Tibial artery (tissue), 4 donors: Measurements from ENCODE around the gene PYGB.

Experiments
- DNase-seq, 2 donors: peaks; one replicate each; pipeline ENCODE4 v3.0.0-alpha.2; 2019
- H3K27ac ChIP-seq, 2 donors: fragments of 200-600 bp; sonication (generic) in 1 of 2; 1 replicate in 1 of 2; 2 replicates in 1 of 2; pipeline ENCODE4 v1.5.1; 2018 to 2019; ENCODE audit warnings: mild to moderate bottlenecking in 1 of 2
- H3K27me3 ChIP-seq, 2 donors: fragments of 200-600 bp; sonication (generic) in 1 of 2; one replicate each; pipeline versions ENCODE4 v1.5.1 to v1.6.0; 2016 to 2019
- H3K36me3 ChIP-seq, 3 donors: fragments of 200-600 bp; sonication (generic) in 2 of 3; one replicate each; pipeline ENCODE4 v1.5.1; 2016 to 2019; ENCODE audit warnings: mild to moderate bottlenecking in 2 of 3
- H3K4me1 ChIP-seq, 4 donors: fragments of 200-600 bp; sonication (generic) in 2 of 4; 1 replicate in 3 of 4; 2 replicates in 1 of 4; pipeline ENCODE4 v1.5.1; 2016 to 2019
- H3K4me3 ChIP-seq, 2 donors: fragments of 200-600 bp; sonication (generic) in 1 of 2; 1 replicate in 1 of 2; 2 replicates in 1 of 2; pipeline ENCODE4 v1.5.1; 2018 to 2019; ENCODE audit warnings: mild to moderate bottlenecking in 2 of 2
- H3K9me3 ChIP-seq, 3 donors: fragments of 200-600 bp; sonication (generic) in 1 of 3; one replicate each; pipeline ENCODE4 v1.5.1; 2016 to 2019
- intact Hi-C: fragments of 100-400 bp; cut with DNase I; formaldehyde crosslinking; loops from one replicate; pipeline ENCODE4 v1.15.0; 2023; ENCODE audit warnings: low total_unique reads
- TF ChIP-seq, protein P1 (sequence below), 2 experiments: fragments of 200-600 bp in 1 of 2; fragments of 450-650 bp in 1 of 2; IDR thresholded peaks; one replicate each; pipeline ENCODE4 v1.5.1; 2017 to 2019; ENCODE audit warnings: antibody characterized with exemption in 2 of 2, mild to moderate bottlenecking in 1 of 2, moderate library complexity in 1 of 2

Gene PYGB

DNA sequence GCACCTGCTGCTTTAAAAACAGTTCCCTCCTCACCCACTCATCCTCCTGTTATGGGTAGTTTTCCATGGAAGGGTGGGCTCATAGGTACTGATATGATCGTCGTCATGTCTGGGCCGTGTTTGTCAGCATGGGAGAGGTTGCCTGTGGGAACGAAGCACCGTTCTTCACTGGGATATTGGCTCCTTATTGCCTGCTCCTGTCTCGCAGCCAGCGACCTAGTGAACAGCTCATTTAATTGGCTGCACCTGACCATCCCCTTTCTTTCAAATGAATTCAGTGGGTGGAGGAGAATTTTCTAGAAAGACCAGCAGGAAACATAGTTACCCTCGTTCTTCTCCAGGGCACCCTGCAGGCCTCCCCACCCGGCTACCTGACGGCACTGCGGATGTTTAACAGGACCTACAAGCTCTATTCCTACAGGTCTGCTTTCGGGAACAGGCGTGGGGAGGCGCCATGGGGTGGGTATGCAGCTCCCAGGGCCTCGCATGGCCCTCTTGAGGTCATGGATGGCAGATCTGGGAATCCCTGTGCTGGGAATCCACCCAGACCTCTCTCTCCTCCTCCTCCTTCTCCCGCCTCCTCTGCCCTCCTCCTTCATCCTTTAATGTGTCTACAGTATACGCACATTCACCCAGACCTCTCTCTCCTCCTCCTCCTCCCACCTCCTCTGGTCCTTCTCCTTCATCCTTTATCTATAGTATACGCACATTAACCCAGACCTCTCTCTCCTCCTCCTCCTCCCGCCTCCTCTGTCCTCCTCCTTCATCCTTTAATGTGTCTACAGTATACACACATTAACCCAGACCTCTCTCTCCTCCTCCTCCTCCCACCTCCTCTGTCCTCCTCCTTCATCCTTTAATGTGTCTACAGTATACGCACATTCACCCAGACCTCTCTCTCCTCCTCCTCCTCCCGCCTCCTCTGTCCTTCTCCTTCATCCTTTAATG lies 30.4 kb upstream of the PYGB start:
- TF ChIP-seq, protein P1, sequence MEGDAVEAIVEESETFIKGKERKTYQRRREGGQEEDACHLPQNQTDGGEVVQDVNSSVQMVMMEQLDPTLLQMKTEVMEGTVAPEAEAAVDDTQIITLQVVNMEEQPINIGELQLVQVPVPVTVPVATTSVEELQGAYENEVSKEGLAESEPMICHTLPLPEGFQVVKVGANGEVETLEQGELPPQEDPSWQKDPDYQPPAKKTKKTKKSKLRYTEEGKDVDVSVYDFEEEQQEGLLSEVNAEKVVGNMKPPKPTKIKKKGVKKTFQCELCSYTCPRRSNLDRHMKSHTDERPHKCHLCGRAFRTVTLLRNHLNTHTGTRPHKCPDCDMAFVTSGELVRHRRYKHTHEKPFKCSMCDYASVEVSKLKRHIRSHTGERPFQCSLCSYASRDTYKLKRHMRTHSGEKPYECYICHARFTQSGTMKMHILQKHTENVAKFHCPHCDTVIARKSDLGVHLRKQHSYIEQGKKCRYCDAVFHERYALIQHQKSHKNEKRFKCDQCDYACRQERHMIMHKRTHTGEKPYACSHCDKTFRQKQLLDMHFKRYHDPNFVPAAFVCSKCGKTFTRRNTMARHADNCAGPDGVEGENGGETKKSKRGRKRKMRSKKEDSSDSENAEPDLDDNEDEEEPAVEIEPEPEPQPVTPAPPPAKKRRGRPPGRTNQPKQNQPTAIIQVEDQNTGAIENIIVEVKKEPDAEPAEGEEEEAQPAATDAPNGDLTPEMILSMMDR (IDR thresholded peaks at IDR 0.05), result no peak
- intact Hi-C loops, result no loop called here
- Histone ChIP-seq H3K4me3 (no peak overlapping the region), H3K9me3 (no peaks in the 10 kb centered on the region), H3K36me3 (peaks cover 56 to 100% (median 65%) of the 10 kb centered on the region in 3 donors), H3K27me3 (no peaks in the 10 kb centered on the region), H3K27ac (no peak overlapping the region), H3K4me1 (peaks cover 0 to 3% (median 0%) of the 10 kb centered on the region in 4 donors)
- no peak for DNase-seq

DNA sequence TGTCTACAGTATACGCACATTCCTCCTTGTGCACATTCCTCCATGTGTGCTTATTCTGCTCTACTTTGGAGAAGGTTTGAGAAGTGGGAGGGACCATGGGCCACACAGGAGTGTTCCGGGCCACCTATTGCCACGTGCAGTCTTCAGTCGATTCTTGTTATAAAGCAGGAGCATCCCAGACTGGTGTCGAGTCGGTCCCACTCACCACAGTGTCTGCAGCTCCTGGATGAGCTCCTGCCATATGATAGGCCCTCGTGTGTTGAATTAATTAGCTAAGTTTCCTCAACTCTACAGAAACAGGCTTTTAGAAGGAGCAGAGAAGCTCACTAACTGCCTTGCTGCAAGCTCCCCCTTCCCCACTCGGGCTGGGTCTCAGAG lies 29.8 kb upstream of the PYGB start:
- no peak for DNase-seq
- peaks cover 52 to 100% (median 59%) of the 10 kb centered on the region in 3 donors for H3K36me3 ChIP-seq

DNA sequence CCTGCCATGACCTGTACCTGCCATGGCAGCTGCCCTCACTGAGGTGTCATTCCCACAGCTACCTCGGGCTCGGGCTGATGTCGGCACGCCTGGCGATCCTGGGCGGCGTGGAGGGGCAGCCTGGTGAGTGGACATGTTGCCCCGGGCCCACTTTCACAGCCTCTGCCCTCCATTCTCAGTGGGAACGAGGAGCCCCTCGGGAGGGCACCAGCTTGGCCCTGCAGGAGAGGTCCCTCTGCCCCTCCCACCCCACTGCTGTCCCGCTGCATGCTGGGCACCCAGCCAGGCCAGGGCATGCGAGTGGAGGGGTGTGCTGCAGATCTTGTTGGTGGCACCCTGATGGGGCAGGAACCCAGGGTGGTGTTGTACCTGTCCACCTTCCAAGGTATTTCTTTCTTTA lies 29.4 kb upstream of the PYGB start:
- Histone ChIP-seq H3K36me3 (peaks cover 48 to 98% (median 55%) of the 10 kb centered on the region in 3 donors), H3K27ac (no peak overlapping the region), H3K9me3 (no peaks in the 10 kb centered on the region), H3K27me3 (no peaks in the 10 kb centered on the region), H3K4me1 (peaks cover 0 to 3% (median 0%) of the 10 kb centered on the region in 4 donors), H3K4me3 (no peak overlapping the region)
- DNase-seq, result peak in 1 of 2 donors; percentile 57
- intact Hi-C loops, result no loop called here
- TF ChIP-seq, protein P1 (IDR thresholded peaks at IDR 0.05), result no peak

More for the DNA sequence above, 29.8 kb upstream of the PYGB start:
- Histone ChIP-seq H3K4me1 (peaks cover 0 to 3% (median 0%) of the 10 kb centered on the region in 4 donors), H3K9me3 (no peaks in the 10 kb centered on the region), H3K27me3 (no peaks in the 10 kb centered on the region), H3K4me3 (no peak overlapping the region), H3K27ac (no peak overlapping the region)
- intact Hi-C loops, result no loop called here
- TF ChIP-seq, protein P1 (IDR thresholded peaks at IDR 0.05), result no peak

DNA sequence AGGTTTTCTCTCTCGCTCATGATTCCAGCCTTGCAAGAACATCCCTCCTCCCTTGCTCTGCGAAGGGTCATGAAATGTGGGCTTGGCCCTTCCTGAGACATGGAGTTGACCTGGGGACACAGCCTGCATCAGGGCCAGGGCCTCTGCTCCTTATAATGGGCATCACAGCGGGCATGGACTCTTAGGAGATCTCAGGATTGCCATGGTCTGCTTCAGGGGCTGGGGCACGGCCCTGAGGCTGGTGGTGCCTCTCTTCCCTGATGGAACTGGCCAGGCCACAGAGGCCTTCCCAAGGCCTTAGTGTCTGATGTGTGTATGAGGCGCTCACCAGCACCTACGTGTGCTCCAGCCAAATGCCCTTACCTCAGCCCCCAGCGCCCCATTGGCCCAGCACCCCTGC lies 28.5 kb upstream of the PYGB start:
- intact Hi-C loops, result no loop called here
- H3K36me3 ChIP-seq, result peaks cover 44 to 97% (median 53%) of the 10 kb centered on the region in 3 donors
- DNase-seq, result peak in 1 of 2 donors; percentile 59

DNA sequence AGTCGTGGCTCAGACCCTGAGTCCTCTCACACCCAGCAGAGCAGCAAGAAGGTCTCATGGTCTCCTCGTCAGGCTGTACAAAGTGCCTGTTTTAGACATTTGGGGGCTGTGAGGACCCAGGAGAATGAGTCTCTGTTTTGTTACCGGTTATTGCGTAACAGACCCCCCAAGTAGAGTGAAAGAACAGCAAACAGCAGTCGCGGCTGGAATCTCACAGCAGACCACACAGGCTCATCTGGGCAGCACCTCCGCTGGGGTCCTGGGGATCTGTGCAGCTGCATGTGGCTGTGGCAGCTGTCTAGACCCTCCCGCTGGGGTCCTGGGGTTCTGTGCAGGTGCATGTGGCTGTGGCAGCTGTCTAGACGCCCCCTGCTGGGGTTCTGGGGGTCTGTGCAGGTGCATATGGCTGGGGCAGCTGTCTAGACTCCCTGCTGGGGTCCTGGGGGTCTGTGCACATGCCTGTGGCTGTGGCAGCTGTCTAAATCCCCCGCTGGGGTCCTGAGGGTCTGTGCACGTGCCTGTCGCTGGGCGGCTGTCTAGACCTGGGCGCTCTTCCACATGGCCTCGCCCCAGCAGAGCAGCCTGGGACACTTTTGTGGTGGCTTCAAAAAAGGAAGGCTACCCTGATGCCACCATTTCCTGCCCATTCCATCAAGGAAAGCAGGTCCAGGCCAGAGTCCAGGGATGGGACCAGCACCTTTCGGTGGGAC lies 27.7 kb upstream of the PYGB start:
- DNase-seq, result peak; percentile 15 to 56
- H3K36me3 ChIP-seq, result peaks cover 38 to 89% (median 48%) of the 10 kb centered on the region in 3 donors
- H3K4me3 ChIP-seq, result no peak overlapping the region

More for the DNA sequence above, 28.5 kb upstream of the PYGB start:
- Histone ChIP-seq H3K9me3 (no peaks in the 10 kb centered on the region), H3K27me3 (no peaks in the 10 kb centered on the region), H3K4me3 (no peak overlapping the region), H3K27ac (no peak overlapping the region), H3K4me1 (peaks cover 0 to 3% (median 0%) of the 10 kb centered on the region in 4 donors)
- TF ChIP-seq, protein P1 (IDR thresholded peaks at IDR 0.05), result no peak

More for the DNA sequence above, 27.7 kb upstream of the PYGB start:
- intact Hi-C loops, result no loop called here
- TF ChIP-seq, protein P1 (IDR thresholded peaks at IDR 0.05), result no peak
- Histone ChIP-seq H3K27me3 (no peaks in the 10 kb centered on the region), H3K27ac (no peak overlapping the region), H3K9me3 (no peaks in the 10 kb centered on the region), H3K4me1 (peaks cover 0 to 3% (median 0%) of the 10 kb centered on the region in 4 donors)
